ENCODE data around the gene U2SURP. TPM values are rescaled to one million over a fixed set of nuclear protein-coding genes. Genes with fewer than 3 reads are reported as not detected.
A peak's percentile ranks its signal among the peaks of the same experiment; 100 is the strongest.

Gene U2SURP
- total and polyA plus RNA-seq, 10 of the 15 experiments (the other 5 are each of a cell fraction or from before 2014, with no cell fraction given): 76.3 to 277 (median 150) TPM

GRCh38 chr3:143060906-143061305 lies 59.5 kb downstream of the U2SURP start (continued):
- TF ChIP-seq, protein P1, sequence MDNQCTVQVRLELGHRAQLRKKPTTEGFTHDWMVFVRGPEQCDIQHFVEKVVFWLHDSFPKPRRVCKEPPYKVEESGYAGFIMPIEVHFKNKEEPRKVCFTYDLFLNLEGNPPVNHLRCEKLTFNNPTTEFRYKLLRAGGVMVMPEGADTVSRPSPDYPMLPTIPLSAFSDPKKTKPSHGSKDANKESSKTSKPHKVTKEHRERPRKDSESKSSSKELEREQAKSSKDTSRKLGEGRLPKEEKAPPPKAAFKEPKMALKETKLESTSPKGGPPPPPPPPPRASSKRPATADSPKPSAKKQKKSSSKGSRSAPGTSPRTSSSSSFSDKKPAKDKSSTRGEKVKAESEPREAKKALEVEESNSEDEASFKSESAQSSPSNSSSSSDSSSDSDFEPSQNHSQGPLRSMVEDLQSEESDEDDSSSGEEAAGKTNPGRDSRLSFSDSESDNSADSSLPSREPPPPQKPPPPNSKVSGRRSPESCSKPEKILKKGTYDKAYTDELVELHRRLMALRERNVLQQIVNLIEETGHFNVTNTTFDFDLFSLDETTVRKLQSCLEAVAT (IDR thresholded peaks at IDR 0.05): no peak
- TF ChIP-seq GABPA (IDR thresholded peaks at IDR 0.05; ENCODE audit: low read depth) (peak; percentile 46), RB1 (IDR thresholded peaks at IDR 0.05; ENCODE audit: borderline replicate concordance) (no peak), JUNB (IDR thresholded peaks at IDR 0.05) (peak; percentile 93), IKZF2 (IDR thresholded peaks at IDR 0.05) (peak in 1 of 2 experiments; percentile 34; a peak in 1 of 4 replicates), PAX5 (IDR thresholded peaks at IDR 0.05; ENCODE audit: borderline replicate concordance, low read depth, low read length) (no peak), NR2C1 (IDR thresholded peaks at IDR 0.05) (no peak), SREBF2 (IDR thresholded peaks at IDR 0.05; ENCODE audit: low read length) (no peak), CBX5 (IDR thresholded peaks at IDR 0.05; ENCODE audit: low read depth) (no peak), ZNF207 (IDR thresholded peaks at IDR 0.05; ENCODE audit: borderline replicate concordance) (no peak), NFXL1 (IDR thresholded peaks at IDR 0.05; ENCODE audit: borderline replicate concordance) (no peak), SMARCA5 (IDR thresholded peaks at IDR 0.05) (no peak), BMI1 (IDR thresholded peaks at IDR 0.05; ENCODE audit: borderline replicate concordance) (no peak), TCF12 (IDR thresholded peaks at IDR 0.05; ENCODE audit: low read depth, low read length) (no peak), RAD21 (IDR thresholded peaks at IDR 0.05; ENCODE audit: insufficient read depth, low read depth, low read length) (no peak), EZH2 (IDR thresholded peaks at IDR 0.05; ENCODE audit: borderline replicate concordance, control insufficient read depth, low read depth, low read length) (no peak), ZNF622 (IDR thresholded peaks at IDR 0.05) (no peak), PKNOX1 (IDR thresholded peaks at IDR 0.05) (peak; percentile 76), ZNF274 (IDR thresholded peaks at IDR 0.05; ENCODE audit: insufficient read depth, insufficient read length) (no peak), ESRRA (IDR thresholded peaks at IDR 0.05; ENCODE audit: low read length) (no peak), CHD4 (IDR thresholded peaks at IDR 0.05) (no peak), SMAD1 (IDR thresholded peaks at IDR 0.05; ENCODE audit: low read depth, partially characterized antibody) (no peak), NBN (IDR thresholded peaks at IDR 0.05) (no peak), SIN3A (IDR thresholded peaks at IDR 0.05; ENCODE audit: low read depth, low read length) (no peak), NRF1 (conservative IDR thresholded peaks at IDR 0.05; ENCODE audit: low read depth, low read length) (no peak), EP300 (IDR thresholded peaks at IDR 0.05; ENCODE audit: borderline replicate concordance in 1 of 2, control insufficient read depth in 1 of 2, low read depth in 2 of 2, low read length in 2 of 2) (peak in 1 of 2 experiments; percentile 72; a peak in 1 of 4 replicates)
- TF ChIP-seq, protein P2, sequence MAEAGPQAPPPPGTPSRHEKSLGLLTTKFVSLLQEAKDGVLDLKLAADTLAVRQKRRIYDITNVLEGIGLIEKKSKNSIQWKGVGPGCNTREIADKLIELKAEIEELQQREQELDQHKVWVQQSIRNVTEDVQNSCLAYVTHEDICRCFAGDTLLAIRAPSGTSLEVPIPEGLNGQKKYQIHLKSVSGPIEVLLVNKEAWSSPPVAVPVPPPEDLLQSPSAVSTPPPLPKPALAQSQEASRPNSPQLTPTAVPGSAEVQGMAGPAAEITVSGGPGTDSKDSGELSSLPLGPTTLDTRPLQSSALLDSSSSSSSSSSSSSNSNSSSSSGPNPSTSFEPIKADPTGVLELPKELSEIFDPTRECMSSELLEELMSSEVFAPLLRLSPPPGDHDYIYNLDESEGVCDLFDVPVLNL (IDR thresholded peaks at IDR 0.05; ENCODE audit: low read depth, low read length): no peak
- TF ChIP-seq, protein P3, sequence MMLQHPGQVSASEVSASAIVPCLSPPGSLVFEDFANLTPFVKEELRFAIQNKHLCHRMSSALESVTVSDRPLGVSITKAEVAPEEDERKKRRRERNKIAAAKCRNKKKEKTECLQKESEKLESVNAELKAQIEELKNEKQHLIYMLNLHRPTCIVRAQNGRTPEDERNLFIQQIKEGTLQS (IDR thresholded peaks at IDR 0.05; ENCODE audit: borderline replicate concordance, extremely low read depth, low read depth, low read length): no peak
